ENCODE data around the gene ALG9.

DNA sequence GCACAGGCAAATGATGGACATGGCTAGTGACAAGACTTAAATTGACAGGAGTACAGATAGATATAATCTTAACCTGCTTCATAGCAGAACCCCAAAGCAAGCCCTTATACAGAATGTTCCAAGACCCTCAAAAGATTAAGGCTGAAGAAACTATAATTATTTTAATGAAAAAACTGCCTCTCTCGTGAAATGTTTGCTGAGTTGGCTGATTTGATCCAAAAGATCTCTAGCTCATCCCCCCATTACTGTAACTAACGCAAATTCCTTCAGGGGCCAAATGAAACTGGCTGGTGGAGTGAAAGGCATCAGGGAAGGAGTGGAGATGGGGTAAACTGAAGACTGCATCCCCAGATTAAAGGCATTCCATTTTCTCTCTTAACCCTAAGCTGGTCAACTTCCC lies 19.3 kb downstream of the ALG9 start:
- TF ChIP-seq, protein P1, sequence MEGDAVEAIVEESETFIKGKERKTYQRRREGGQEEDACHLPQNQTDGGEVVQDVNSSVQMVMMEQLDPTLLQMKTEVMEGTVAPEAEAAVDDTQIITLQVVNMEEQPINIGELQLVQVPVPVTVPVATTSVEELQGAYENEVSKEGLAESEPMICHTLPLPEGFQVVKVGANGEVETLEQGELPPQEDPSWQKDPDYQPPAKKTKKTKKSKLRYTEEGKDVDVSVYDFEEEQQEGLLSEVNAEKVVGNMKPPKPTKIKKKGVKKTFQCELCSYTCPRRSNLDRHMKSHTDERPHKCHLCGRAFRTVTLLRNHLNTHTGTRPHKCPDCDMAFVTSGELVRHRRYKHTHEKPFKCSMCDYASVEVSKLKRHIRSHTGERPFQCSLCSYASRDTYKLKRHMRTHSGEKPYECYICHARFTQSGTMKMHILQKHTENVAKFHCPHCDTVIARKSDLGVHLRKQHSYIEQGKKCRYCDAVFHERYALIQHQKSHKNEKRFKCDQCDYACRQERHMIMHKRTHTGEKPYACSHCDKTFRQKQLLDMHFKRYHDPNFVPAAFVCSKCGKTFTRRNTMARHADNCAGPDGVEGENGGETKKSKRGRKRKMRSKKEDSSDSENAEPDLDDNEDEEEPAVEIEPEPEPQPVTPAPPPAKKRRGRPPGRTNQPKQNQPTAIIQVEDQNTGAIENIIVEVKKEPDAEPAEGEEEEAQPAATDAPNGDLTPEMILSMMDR (IDR thresholded peaks at IDR 0.05; ENCODE audit: poor library complexity, severe bottlenecking) = no peak
- no peak for TF ChIP-seq RAD21 (conservative IDR thresholded peaks at IDR 0.05)
- TF ChIP-seq POLR2AphosphoS5 (IDR thresholded peaks at IDR 0.05) = no peak
- no peak for TF ChIP-seq EZH2 (IDR thresholded peaks at IDR 0.05; ENCODE audit: borderline replicate concordance, insufficient read depth, low read length, poor library complexity, severe bottlenecking)
- TF ChIP-seq, protein P2, sequence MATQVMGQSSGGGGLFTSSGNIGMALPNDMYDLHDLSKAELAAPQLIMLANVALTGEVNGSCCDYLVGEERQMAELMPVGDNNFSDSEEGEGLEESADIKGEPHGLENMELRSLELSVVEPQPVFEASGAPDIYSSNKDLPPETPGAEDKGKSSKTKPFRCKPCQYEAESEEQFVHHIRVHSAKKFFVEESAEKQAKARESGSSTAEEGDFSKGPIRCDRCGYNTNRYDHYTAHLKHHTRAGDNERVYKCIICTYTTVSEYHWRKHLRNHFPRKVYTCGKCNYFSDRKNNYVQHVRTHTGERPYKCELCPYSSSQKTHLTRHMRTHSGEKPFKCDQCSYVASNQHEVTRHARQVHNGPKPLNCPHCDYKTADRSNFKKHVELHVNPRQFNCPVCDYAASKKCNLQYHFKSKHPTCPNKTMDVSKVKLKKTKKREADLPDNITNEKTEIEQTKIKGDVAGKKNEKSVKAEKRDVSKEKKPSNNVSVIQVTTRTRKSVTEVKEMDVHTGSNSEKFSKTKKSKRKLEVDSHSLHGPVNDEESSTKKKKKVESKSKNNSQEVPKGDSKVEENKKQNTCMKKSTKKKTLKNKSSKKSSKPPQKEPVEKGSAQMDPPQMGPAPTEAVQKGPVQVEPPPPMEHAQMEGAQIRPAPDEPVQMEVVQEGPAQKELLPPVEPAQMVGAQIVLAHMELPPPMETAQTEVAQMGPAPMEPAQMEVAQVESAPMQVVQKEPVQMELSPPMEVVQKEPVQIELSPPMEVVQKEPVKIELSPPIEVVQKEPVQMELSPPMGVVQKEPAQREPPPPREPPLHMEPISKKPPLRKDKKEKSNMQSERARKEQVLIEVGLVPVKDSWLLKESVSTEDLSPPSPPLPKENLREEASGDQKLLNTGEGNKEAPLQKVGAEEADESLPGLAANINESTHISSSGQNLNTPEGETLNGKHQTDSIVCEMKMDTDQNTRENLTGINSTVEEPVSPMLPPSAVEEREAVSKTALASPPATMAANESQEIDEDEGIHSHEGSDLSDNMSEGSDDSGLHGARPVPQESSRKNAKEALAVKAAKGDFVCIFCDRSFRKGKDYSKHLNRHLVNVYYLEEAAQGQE (IDR thresholded peaks at IDR 0.05; ENCODE audit: borderline replicate concordance) = no peak

Measured in neural cell (in vitro differentiated cells).